ENCODE measurements around the gene A4GALT. TPM values are rescaled to one million over a fixed set of nuclear protein-coding genes. Genes with fewer than 3 reads are reported as not detected.
"Not testable (repeated sequence)": the region's sequence is repeated elsewhere in the genome, so short reads cannot be mapped to it uniquely, and the experiment has no call there.

The A4GALT gene
- total RNA-seq, 1 donor from 2014 or later: 2.6 TPM

DNA sequence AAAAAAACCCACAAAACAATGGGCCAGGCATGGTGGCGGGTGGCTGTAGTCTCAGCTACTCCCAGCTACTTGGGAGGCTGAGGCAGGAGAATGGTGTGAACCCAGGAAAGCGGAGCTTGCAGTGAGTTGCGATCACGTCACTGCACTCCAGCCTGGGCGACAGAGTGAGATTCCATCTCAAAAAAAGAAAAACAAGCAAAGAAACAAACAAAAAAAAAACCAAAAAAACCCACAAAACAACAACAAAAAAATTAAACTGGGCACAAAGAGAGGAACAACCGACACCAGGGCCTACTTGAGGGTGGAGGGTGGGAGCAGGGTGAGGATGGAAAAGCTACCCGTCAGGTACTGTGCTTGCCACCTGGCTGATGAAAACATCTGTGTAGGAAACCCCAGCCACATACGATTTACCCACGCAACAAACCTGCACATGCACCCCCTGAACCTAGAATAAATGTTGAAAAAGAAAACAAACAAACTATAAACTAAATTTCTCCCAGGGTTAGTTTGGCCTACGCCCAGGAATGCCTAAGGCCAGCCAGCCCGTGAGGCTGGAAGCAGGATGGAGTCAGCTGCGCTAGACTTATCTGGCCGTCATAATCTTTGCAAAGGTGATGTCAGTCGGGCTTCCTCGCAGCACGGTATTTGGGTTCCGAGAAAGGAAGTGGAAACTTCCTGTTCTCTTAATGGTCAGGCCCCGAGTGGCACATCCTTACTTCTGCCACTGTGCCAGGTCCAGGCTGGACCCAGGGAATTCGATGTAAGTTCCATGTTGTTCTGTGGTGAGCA lies 49.6 kb downstream of the A4GALT start:
- Mint-ChIP-seq H3K27ac (peak overlapping the region; percentile 74), H3K4me1 (peaks cover 7% of the 10 kb centered on the region), H3K27me3 (ENCODE audit: insufficient read depth, low read depth) (peaks cover 14% of the 10 kb centered on the region), H3K36me3 (no peaks in the 10 kb centered on the region), H3K4me3 (no peak overlapping the region), H3K9me3 (peaks cover 2% of the 10 kb centered on the region)
- H3K9ac ChIP-seq: no peak overlapping the region
- no peak overlapping the region for H2AFZ ChIP-seq (replicated peaks)
- H3K27ac ChIP-seq: no peak overlapping the region
- H3K4me3 ChIP-seq: no peak overlapping the region
- DNase-seq (ENCODE audit: low spot score): no peak
- no peak overlapping the region for H3K4me2 ChIP-seq
- H3K4me1 ChIP-seq: no peaks in the 10 kb centered on the region
- H3K79me2 ChIP-seq (ENCODE audit: low read depth): no peaks in the 10 kb centered on the region
- TF ChIP-seq EZH2 (IDR thresholded peaks at IDR 0.05) (no peak), EZH2phosphoT487 (IDR thresholded peaks at IDR 0.05) (no peak)
- TF ChIP-seq, protein P1, sequence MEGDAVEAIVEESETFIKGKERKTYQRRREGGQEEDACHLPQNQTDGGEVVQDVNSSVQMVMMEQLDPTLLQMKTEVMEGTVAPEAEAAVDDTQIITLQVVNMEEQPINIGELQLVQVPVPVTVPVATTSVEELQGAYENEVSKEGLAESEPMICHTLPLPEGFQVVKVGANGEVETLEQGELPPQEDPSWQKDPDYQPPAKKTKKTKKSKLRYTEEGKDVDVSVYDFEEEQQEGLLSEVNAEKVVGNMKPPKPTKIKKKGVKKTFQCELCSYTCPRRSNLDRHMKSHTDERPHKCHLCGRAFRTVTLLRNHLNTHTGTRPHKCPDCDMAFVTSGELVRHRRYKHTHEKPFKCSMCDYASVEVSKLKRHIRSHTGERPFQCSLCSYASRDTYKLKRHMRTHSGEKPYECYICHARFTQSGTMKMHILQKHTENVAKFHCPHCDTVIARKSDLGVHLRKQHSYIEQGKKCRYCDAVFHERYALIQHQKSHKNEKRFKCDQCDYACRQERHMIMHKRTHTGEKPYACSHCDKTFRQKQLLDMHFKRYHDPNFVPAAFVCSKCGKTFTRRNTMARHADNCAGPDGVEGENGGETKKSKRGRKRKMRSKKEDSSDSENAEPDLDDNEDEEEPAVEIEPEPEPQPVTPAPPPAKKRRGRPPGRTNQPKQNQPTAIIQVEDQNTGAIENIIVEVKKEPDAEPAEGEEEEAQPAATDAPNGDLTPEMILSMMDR (IDR thresholded peaks at IDR 0.05): no peak
- H3K36me3 ChIP-seq: no peaks in the 10 kb centered on the region
- H3K9me3 ChIP-seq (ENCODE audit: low read depth): no peaks in the 10 kb centered on the region
- H4K20me1 ChIP-seq (ENCODE audit: low read depth): no peaks in the 10 kb centered on the region
- H3F3A ChIP-seq (ENCODE audit: low read depth): no peaks in the 10 kb centered on the region
- H3K27me3 ChIP-seq: peaks cover 3% of the 10 kb centered on the region

GRCh38 chr22:42670046-42670445 lies 50.6 kb downstream of the A4GALT start:
- peaks cover 12% of the 10 kb centered on the region for H3K27me3 Mint-ChIP-seq (ENCODE audit: insufficient read depth, low read depth)
- no peak for DNase-seq (ENCODE audit: low spot score)
- no peak overlapping the region for H3K4me3 Mint-ChIP-seq
- Histone ChIP-seq H3K4me2 (no peak overlapping the region), H3K79me2 (ENCODE audit: low read depth) (no peaks in the 10 kb centered on the region), H3K9ac (no peak overlapping the region), H3K27me3 (peaks cover 3% of the 10 kb centered on the region), H3K27ac (no peak overlapping the region), H2AFZ (replicated peaks) (no peak overlapping the region), H3K36me3 (no peaks in the 10 kb centered on the region), H3K4me1 (no peaks in the 10 kb centered on the region), H3F3A (ENCODE audit: low read depth) (no peaks in the 10 kb centered on the region), H3K4me3 (no peak overlapping the region), H4K20me1 (ENCODE audit: low read depth) (no peaks in the 10 kb centered on the region), H3K9me3 (ENCODE audit: low read depth) (no peaks in the 10 kb centered on the region)
- peaks cover 2% of the 10 kb centered on the region for H3K9me3 Mint-ChIP-seq
- H3K36me3 Mint-ChIP-seq: no peaks in the 10 kb centered on the region
- peak overlapping the region; percentile 14 for H3K27ac Mint-ChIP-seq
- H3K4me1 Mint-ChIP-seq: peaks cover 4% of the 10 kb centered on the region
- TF ChIP-seq, protein P1 (IDR thresholded peaks at IDR 0.05): no peak
- TF ChIP-seq EZH2 (IDR thresholded peaks at IDR 0.05) (no peak), EZH2phosphoT487 (IDR thresholded peaks at IDR 0.05) (no peak)

DNA sequence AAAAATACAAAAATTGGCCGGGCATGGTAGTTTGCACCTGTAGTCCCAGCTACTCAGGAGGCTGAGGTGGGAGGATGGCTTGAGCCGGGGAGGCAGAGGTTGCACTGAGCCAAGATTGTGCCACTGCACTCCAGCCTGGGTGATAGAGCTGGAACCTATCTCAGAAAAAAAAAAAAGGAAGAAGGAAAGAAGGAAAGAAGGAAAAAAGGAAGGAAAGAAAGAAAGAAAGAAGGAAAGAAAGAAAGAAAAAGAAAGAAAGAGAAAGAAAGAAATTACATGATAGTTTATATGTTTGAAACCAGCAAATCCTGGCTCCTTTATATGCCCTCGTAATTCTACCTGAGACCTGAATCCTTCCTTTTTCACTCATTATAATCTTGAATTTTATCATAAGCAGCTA lies 54.3 kb downstream of the A4GALT start:
- H3K9me3 ChIP-seq (ENCODE audit: low read depth); H3K4me1 ChIP-seq; H3K79me2 ChIP-seq (ENCODE audit: low read depth); H3K27ac ChIP-seq; H3K4me1 Mint-ChIP-seq; H3K4me3 Mint-ChIP-seq; H3K4me3 ChIP-seq; H3K4me2 ChIP-seq; H3K9ac ChIP-seq; H3K36me3 Mint-ChIP-seq; H3K27ac Mint-ChIP-seq; H3K9me3 Mint-ChIP-seq; H4K20me1 ChIP-seq (ENCODE audit: low read depth); DNase-seq (ENCODE audit: low spot score); H3F3A ChIP-seq (ENCODE audit: low read depth); H2AFZ ChIP-seq (replicated peaks); H3K27me3 Mint-ChIP-seq (ENCODE audit: insufficient read depth, low read depth); H3K36me3 ChIP-seq: not testable (repeated sequence)
- peaks cover 18% of the 10 kb centered on the region for H3K27me3 ChIP-seq
